ENCODE measurements around the gene SMOC1. TPM values are rescaled to one million over a fixed set of nuclear protein-coding genes. Genes with fewer than 3 reads are reported as not detected.

The SMOC1 gene
- total and polyA plus RNA-seq, 12 donors: 0.33 to 19.8 (median 4.5) TPM

GRCh38 chr14:70033561-70033960 lies 154.3 kb downstream of the SMOC1 start:
- no peaks in the 10 kb centered on the region for H3K4me1 ChIP-seq (replicated peaks in 1 of 2)
- H3K27ac ChIP-seq: no peak overlapping the region
- TF ChIP-seq POLR2A (IDR thresholded peaks at IDR 0.05) (no peak), CTCF (IDR thresholded peaks at IDR 0.05) (no peak)
- H3K4me3 ChIP-seq: no peak overlapping the region
- H3K9me3 ChIP-seq (replicated peaks in 1 of 3): no peaks in the 10 kb centered on the region
- peaks cover 7% of the 10 kb centered on the region for H3K27me3 ChIP-seq
- WGBS, 4 donors: 83 to 94% (median 87%) methylated on average over 2 of the region's 2 CpGs
- no peak for DNase-seq
- H3K36me3 ChIP-seq (replicated peaks in 1 of 2): no peaks in the 10 kb centered on the region
- intact Hi-C loops (cut with DNase I): no loop called here

- no peak for TF ChIP-seq CTCF (IDR thresholded peaks at IDR 0.05)
- no peak for TF ChIP-seq POLR2A (IDR thresholded peaks at IDR 0.05)
- intact Hi-C loops (cut with DNase I): no loop called here
- H3K4me1 ChIP-seq (replicated peaks in 1 of 2): no peaks in the 10 kb centered on the region
- peaks cover 7% of the 10 kb centered on the region for H3K27me3 ChIP-seq
- no peak overlapping the region for H3K4me3 ChIP-seq
- no peak for DNase-seq
- 82 to 91% (median 88%) methylated on average over 3 of the region's 3 CpGs for WGBS, 4 donors
- no peaks in the 10 kb centered on the region for H3K9me3 ChIP-seq (replicated peaks in 1 of 3)
- no peaks in the 10 kb centered on the region for H3K36me3 ChIP-seq (replicated peaks in 1 of 2)
- H3K27ac ChIP-seq: no peak overlapping the region
Measured at GRCh38 chr14:70034257-70034656, 155.0 kb downstream of the SMOC1 start.

GRCh38 chr14:70036665-70037064 lies 157.4 kb downstream of the SMOC1 start:
- H3K9me3 ChIP-seq (replicated peaks in 1 of 3): no peaks in the 10 kb centered on the region
- TF ChIP-seq CTCF (IDR thresholded peaks at IDR 0.05) (no peak), POLR2A (IDR thresholded peaks at IDR 0.05) (no peak)
- 50 to 70% (median 58%) methylated on average over 1 of the region's 1 CpG for WGBS, 4 donors
- no peaks in the 10 kb centered on the region for H3K4me1 ChIP-seq (replicated peaks in 1 of 2)
- H3K36me3 ChIP-seq (replicated peaks in 1 of 2): no peaks in the 10 kb centered on the region
- H3K4me3 ChIP-seq: no peak overlapping the region
- H3K27me3 ChIP-seq: peaks cover 7% of the 10 kb centered on the region
- intact Hi-C loops (cut with DNase I): no loop called here
- H3K27ac ChIP-seq: no peak overlapping the region
- no peak for DNase-seq

- no peak for TF ChIP-seq CTCF (IDR thresholded peaks at IDR 0.05)
- no peak for TF ChIP-seq POLR2A (IDR thresholded peaks at IDR 0.05)
- 59 to 92% (median 75%) methylated on average over 2 of the region's 2 CpGs for WGBS, 4 donors
- Histone ChIP-seq H3K27me3 (peaks cover 3% of the 10 kb centered on the region), H3K27ac (no peak overlapping the region), H3K4me1 (replicated peaks in 1 of 2) (no peaks in the 10 kb centered on the region), H3K9me3 (replicated peaks in 1 of 3) (no peaks in the 10 kb centered on the region), H3K36me3 (replicated peaks in 1 of 2) (no peaks in the 10 kb centered on the region), H3K4me3 (no peak overlapping the region)
- no peak for DNase-seq
- intact Hi-C loops (cut with DNase I): no loop called here
Measured at GRCh38 chr14:70043001-70043400, 163.8 kb downstream of the SMOC1 start.
